OCI-LY3 (cell line): ENCODE results near the gene STX10.

Experiments
- H2AFZ ChIP-seq: fragments of 200-600, 300-600 bp; shearing (Covaris generic); 2 replicates; pipeline ENCODE4 v1.6.0; 2014; ENCODE audit warnings: antibody characterized with exemption, low read depth, low read length
- H3K27ac ChIP-seq: fragments of 200-600, 300-600 bp; sonication (generic); 2 replicates; pipeline ENCODE4 v1.5.1; 2014; ENCODE audit warnings: mild to moderate bottlenecking, low read length, moderate library complexity, mixed read lengths
- H3K27me3 ChIP-seq: fragments of 200-600, 300-600 bp; sonication (generic); 2 replicates; pipeline ENCODE4 v1.6.1; 2014; ENCODE audit warnings: low read depth, low read length, mixed read lengths
- H3K36me3 ChIP-seq: fragments of 200-600, 300-600 bp; sonication (generic); replicated peaks from 2 replicates; pipeline ENCODE3; 2014; ENCODE audit warnings: low read depth, low read length, mixed read lengths
- H3K4me1 ChIP-seq: fragments of 300-600, 200-600 bp; sonication (generic); 2 replicates; pipeline ENCODE4 v1.6.1; 2014; ENCODE audit warnings: low read length, mixed read lengths
- H3K4me2 ChIP-seq: fragments of 200-600, 300-600 bp; sonication (generic); 2 replicates; pipeline ENCODE4 v1.6.1; 2014; ENCODE audit warnings: low read length, mixed read lengths
- H3K4me3 ChIP-seq: fragments of 300-600, 200-600 bp; sonication (generic); 2 replicates; pipeline ENCODE4 v1.5.1; 2014; ENCODE audit warnings: antibody characterized with exemption, mild to moderate bottlenecking, low read length, moderate library complexity
- H3K79me2 ChIP-seq: fragments of 300-600, 200-600 bp; shearing (Covaris generic); 2 replicates; pipeline ENCODE4 v1.6.1; 2014; ENCODE audit warnings: mild to moderate bottlenecking, low read length, mixed read lengths
- H3K9ac ChIP-seq: fragments of 300-600, 200-600 bp; shearing (Covaris generic); 2 replicates; pipeline ENCODE4 v1.6.0; 2014; ENCODE audit warnings: mild to moderate bottlenecking, low read length, moderate library complexity
- H3K9me3 ChIP-seq: fragments of 200-600, 300-600 bp; shearing (Covaris generic); 2 replicates; pipeline ENCODE4 v1.6.1; 2014; ENCODE audit warnings: low read length, mixed read lengths; ENCODE audit not compliant: insufficient read depth
- H4K20me1 ChIP-seq: fragments of 200-600, 300-600 bp; sonication (generic); 2 replicates; pipeline ENCODE4 v1.6.1; 2016; ENCODE audit warnings: low read length, mixed read lengths; ENCODE audit not compliant: insufficient read depth
- CTCF ChIP-seq: fragments of 200-600, 300-600 bp; sonication (generic); IDR thresholded peaks from 2 replicates; pipeline ENCODE4 v1.5.1; 2014; ENCODE audit warnings: antibody characterized with exemption, low read length, low read depth
- EZH2phosphoT487 ChIP-seq: fragments of 200-600 bp; shearing (Covaris generic); IDR thresholded peaks from 2 replicates; pipeline ENCODE4 v1.6.1; 2018; ENCODE audit warnings: antibody characterized with exemption, mixed run types, low read depth

The STX10 gene

GRCh38 chr19:13110099-13110610, 40.0 kb downstream of the STX10 start:
- Histone ChIP-seq H3K9me3 (no peaks in the 10 kb centered on the region), H3K36me3 (peaks cover 10% of the 10 kb centered on the region), H4K20me1 (no peaks in the 10 kb centered on the region), H3K4me3 (no peak overlapping the region), H3K27ac (no peak overlapping the region), H3K9ac (no peak overlapping the region), H3K27me3 (no peaks in the 10 kb centered on the region), H3K79me2 (peaks cover 4% of the 10 kb centered on the region), H3K4me1 (peaks cover 4% of the 10 kb centered on the region; the same call in 1 of the 2 replicates), H2AFZ (no peak overlapping the region), H3K4me2 (no peak overlapping the region)
- TF ChIP-seq EZH2phosphoT487 (no peak), CTCF (no peak)

GRCh38 chr19:13109361-13110098, 40.6 kb downstream of the STX10 start:
- Histone ChIP-seq H3K27ac (no peak overlapping the region), H3K4me1 (peaks cover 10% of the 10 kb centered on the region), H3K9me3 (no peaks in the 10 kb centered on the region), H3K79me2 (no peaks in the 10 kb centered on the region), H3K36me3 (peaks cover 10% of the 10 kb centered on the region), H4K20me1 (no peaks in the 10 kb centered on the region), H3K4me2 (no peak overlapping the region), H3K27me3 (no peaks in the 10 kb centered on the region), H2AFZ (no peak overlapping the region), H3K4me3 (no peak overlapping the region), H3K9ac (no peak overlapping the region)
- no peak for TF ChIP-seq EZH2phosphoT487
- TF ChIP-seq CTCF: no peak

GRCh38 chr19:13104848-13105711, 45.1 kb downstream of the STX10 start:
- Histone ChIP-seq H3K9me3 (no peaks in the 10 kb centered on the region), H4K20me1 (peaks cover 5% of the 10 kb centered on the region; the same call in 1 of the 2 replicates), H3K36me3 (peaks cover 12% of the 10 kb centered on the region), H3K4me2 (peak overlapping the region; percentile 100), H3K4me1 (peaks cover 45% of the 10 kb centered on the region), H3K27me3 (no peaks in the 10 kb centered on the region), H3K9ac (peak overlapping the region; percentile 69), H3K27ac (peak overlapping the region; percentile 99), H3K4me3 (peak overlapping the region; percentile 76), H3K79me2 (peaks cover 15% of the 10 kb centered on the region), H2AFZ (peak overlapping the region; percentile 72)
- no peak for TF ChIP-seq EZH2phosphoT487
- TF ChIP-seq CTCF: no peak

- H3K27me3 ChIP-seq: no peaks in the 10 kb centered on the region
- peak overlapping the region; percentile 69 for H3K9ac ChIP-seq
- peaks cover 50% of the 10 kb centered on the region for H3K4me1 ChIP-seq
- no peaks in the 10 kb centered on the region for H3K9me3 ChIP-seq
- no peak for TF ChIP-seq EZH2phosphoT487
- TF ChIP-seq CTCF: peak; percentile 91
- peak overlapping the region; percentile 72 for H2AFZ ChIP-seq
- peaks cover 5% of the 10 kb centered on the region; the same call in 1 of the 2 replicates for H4K20me1 ChIP-seq
- peak overlapping the region; percentile 76 for H3K4me3 ChIP-seq
- H3K27ac ChIP-seq: peak overlapping the region; percentile 99
- peak overlapping the region; percentile 100 for H3K4me2 ChIP-seq
- H3K79me2 ChIP-seq: peaks cover 15% of the 10 kb centered on the region
- H3K36me3 ChIP-seq: peaks cover 18% of the 10 kb centered on the region
Measured at GRCh38 chr19:13104360-13104847, 45.8 kb downstream of the STX10 start.
